GM19324 (cell line): ENCODE data around the gene STAG3.
"Not testable (repeated sequence)": the region's sequence is repeated elsewhere in the genome, so short reads cannot be mapped to it uniquely, and the experiment has no call there.

Experiments
- ATAC-seq: cut with Tn5 transposase; IDR thresholded peaks from one replicate; pipeline ENCODE4 v1.9.1; 2021; ENCODE audit warnings: mild to moderate bottlenecking, moderate library complexity; ENCODE audit not compliant: unreplicated experiment, low FRiP score

STAG3 gene

GRCh38 chr7:100200693-100201092, 23.0 kb downstream of the STAG3 start:
- ATAC-seq = no peak

- no peak for ATAC-seq
These were observed 26.7 kb downstream of the STAG3 start for GRCh38 chr7:100204454-100204853.

- ATAC-seq = peak; percentile 52
These were observed 31.2 kb downstream of the STAG3 start for GRCh38 chr7:100208911-100209408.

GRCh38 chr7:100209493-100209892, 31.8 kb downstream of the STAG3 start:
- ATAC-seq = no peak

- no peak for ATAC-seq
These were observed 33.1 kb downstream of the STAG3 start for GRCh38 chr7:100210805-100211204.

- no peak for ATAC-seq
These were observed 33.6 kb downstream of the STAG3 start for GRCh38 chr7:100211342-100211780.

GRCh38 chr7:100212631-100213286, 35.0 kb downstream of the STAG3 start:
- no peak for ATAC-seq

GRCh38 chr7:100213672-100214071, 36.0 kb downstream of the STAG3 start:
- ATAC-seq = no peak

GRCh38 chr7:100214356-100214755, 36.6 kb downstream of the STAG3 start:
- ATAC-seq = not testable (repeated sequence)

GRCh38 chr7:100215895-100216294, 38.2 kb downstream of the STAG3 start:
- no peak for ATAC-seq

GRCh38 chr7:100217934-100218333, 40.2 kb downstream of the STAG3 start:
- ATAC-seq = not testable (repeated sequence)

GRCh38 chr7:100219271-100219737, 41.6 kb downstream of the STAG3 start:
- ATAC-seq = no peak

GRCh38 chr7:100219801-100220585, 42.3 kb downstream of the STAG3 start, which contains the start of gene PVRIG:
Gene PVRIG (plus strand): TSS chr7:100219949. CDS start chr7:100219971, 22 bp downstream.
- ATAC-seq = not testable (repeated sequence)

- ATAC-seq = peak; percentile 2
These were observed 43.0 kb downstream of the STAG3 start for GRCh38 chr7:100220586-100221230.

GRCh38 chr7:100221231-100221718, 43.6 kb downstream of the STAG3 start:
- peak; percentile 38 for ATAC-seq

- no peak for ATAC-seq
These were observed 44.2 kb downstream of the STAG3 start for GRCh38 chr7:100221767-100222444.

- no peak for ATAC-seq
These were observed 44.9 kb downstream of the STAG3 start for GRCh38 chr7:100222445-100223132.

GRCh38 chr7:100223376-100223927, 45.7 kb downstream of the STAG3 start:
- not testable (repeated sequence) for ATAC-seq

GRCh38 chr7:100224891-100225290, 47.2 kb downstream of the STAG3 start:
- ATAC-seq = not testable (repeated sequence)
